GM21515 (cell line): ENCODE results near the gene LRATD1.
"Not testable (repeated sequence)": the region's sequence is repeated elsewhere in the genome, so short reads cannot be mapped to it uniquely, and the experiment has no call there.

Experiments used
- ATAC-seq: cut with Tn5 transposase; IDR thresholded peaks from one replicate; pipeline ENCODE4 v1.9.1; 2021; ENCODE audit not compliant: unreplicated experiment

Gene LRATD1

GRCh38 chr2:14632133-14632936 is at the start of gene LRATD1:
Gene LRATD1, plus strand, starts transcription at chr2:14632717. Its CDS starts 1,263 bp downstream, at chr2:14633980.
- ATAC-seq = no peak

- ATAC-seq = no peak
Measured at GRCh38 chr2:14583059-14583458, 49.5 kb upstream of the LRATD1 start.

GRCh38 chr2:14583802-14584201 is 48.7 kb upstream of the LRATD1 start:
- no peak for ATAC-seq

GRCh38 chr2:14587119-14587518 is 45.4 kb upstream of the LRATD1 start:
- ATAC-seq = no peak

GRCh38 chr2:14601156-14601770 is 31.3 kb upstream of the LRATD1 start:
- ATAC-seq = no peak

GRCh38 chr2:14602309-14602708 is 30.2 kb upstream of the LRATD1 start:
- no peak for ATAC-seq

- no peak for ATAC-seq
Measured at GRCh38 chr2:14603676-14604075, 28.8 kb upstream of the LRATD1 start.

- no peak for ATAC-seq
Measured at GRCh38 chr2:14608245-14608644, 24.3 kb upstream of the LRATD1 start.

- ATAC-seq = no peak
Measured at GRCh38 chr2:14614017-14614416, 18.5 kb upstream of the LRATD1 start.

- ATAC-seq = no peak
Measured at GRCh38 chr2:14615121-14615520, 17.4 kb upstream of the LRATD1 start.

GRCh38 chr2:14615760-14616159 is 16.8 kb upstream of the LRATD1 start:
- no peak for ATAC-seq

- no peak for ATAC-seq
Measured at GRCh38 chr2:14616342-14616741, 16.2 kb upstream of the LRATD1 start.

- no peak for ATAC-seq
Measured at GRCh38 chr2:14616950-14617349, 15.6 kb upstream of the LRATD1 start.

- ATAC-seq = no peak
Measured at GRCh38 chr2:14619441-14619840, 13.1 kb upstream of the LRATD1 start.

GRCh38 chr2:14621114-14621513 is 11.4 kb upstream of the LRATD1 start:
- ATAC-seq = no peak

- no peak for ATAC-seq
Measured at GRCh38 chr2:14621906-14622549, 10.5 kb upstream of the LRATD1 start.

GRCh38 chr2:14622550-14622939 is 10.0 kb upstream of the LRATD1 start:
- ATAC-seq = not testable (repeated sequence)

- ATAC-seq = no peak
Measured at GRCh38 chr2:14623237-14623636, 9.3 kb upstream of the LRATD1 start.

- ATAC-seq = no peak
Measured at GRCh38 chr2:14626873-14627272, 5.6 kb upstream of the LRATD1 start.

GRCh38 chr2:14628901-14629300 is 3.6 kb upstream of the LRATD1 start:
- no peak for ATAC-seq

- ATAC-seq = no peak
Measured at GRCh38 chr2:14631406-14632040, 994 bp upstream of the LRATD1 start.

- ATAC-seq = no peak
Measured at GRCh38 chr2:14633061-14633460, 544 bp downstream of the LRATD1 start.
